GM12878 (cell line): Measurements from ENCODE around the gene HAGHL. TPM values are rescaled to one million over a fixed set of nuclear protein-coding genes. Genes with fewer than 3 reads are reported as not detected.

Source experiments
- ATAC-seq: fragments of 200-7000 bp; cut with Tn5 transposase; 3 replicates; pipeline ENCODE4 v1.9.1; 2020; ENCODE audit warnings: mild to moderate bottlenecking, moderate library complexity
- BruUV-seq: library from RNA; stranded (reverse); fragments of 400-500 nt; replicated peaks from 2 replicates; lab custom pipeline; 2021; lab: Mats Ljungman, UMichigan
- CTCF ChIA-PET: fragments of 300-600 bp; sonication (Branson Sonifier 250); formaldehyde crosslinking; extraction: SDS; loops from one replicate; lab custom pipeline; 2021; ENCODE audit warnings: inconsistent platforms; lab: Yijun Ruan, JAX
- POLR2A ChIA-PET: fragments of 350-600 bp; formaldehyde crosslinking; extraction: SDS; loops from one replicate; lab custom pipeline; 2021; ENCODE audit warnings: inconsistent platforms; lab: Charles Lee
- RAD21 ChIA-PET: fragments of 300-600 bp; sonication (Branson Sonifier 250); formaldehyde crosslinking; loops from one replicate; lab custom pipeline; 2023; ENCODE audit warnings: antibody characterized with exemption; ENCODE audit not compliant: unreplicated experiment; lab: Charles Lee
- SMC1A ChIA-PET: fragments of 300-600 bp; sonication (Branson Sonifier 250); formaldehyde crosslinking; loops from one replicate; lab custom pipeline; 2023; ENCODE audit not compliant: unreplicated experiment, uncharacterized antibody; lab: Charles Lee
- DNase-seq: peaks from one replicate; pipeline ENCODE4 v3.0.0-alpha.2; 2011; ENCODE audit warnings: low read depth, low spot score
- FAIRE-seq: peaks from 3 replicates; lab custom pipeline; 2011; peaks lifted over from hg19 to GRCh38; lab: Jason Lieb, UNC
- H2AFZ ChIP-seq: 2 replicates; pipeline ENCODE4 v1.6.0; 2011; ENCODE audit warnings: low read depth, low read length, control low read depth; ENCODE audit not compliant: control insufficient read depth
- H3K27ac ChIP-seq: 2 replicates; pipeline ENCODE4 v1.5.1; 2011; ENCODE audit warnings: control low read depth; ENCODE audit not compliant: control insufficient read depth, insufficient read depth
- H3K27me3 ChIP-seq, 2 experiments: replicated peaks in 1 of 2; 2 replicates each; pipeline versions ENCODE4 v1.6.0 to v1.6.1; 2011; ENCODE audit warnings: low read length in 1 of 2; ENCODE audit not compliant: control insufficient read depth in 2 of 2, insufficient read depth in 2 of 2
- H3K36me3 ChIP-seq, 2 experiments: 2 replicates each; pipeline ENCODE4 v1.5.1; 2011; ENCODE audit warnings: low read length in 1 of 2; ENCODE audit not compliant: control insufficient read depth in 2 of 2, insufficient read depth in 2 of 2
- H3K4me1 ChIP-seq: 2 replicates; pipeline ENCODE4 v1.6.1; 2011; ENCODE audit warnings: mild to moderate bottlenecking, low read length, moderate library complexity, mixed read lengths; ENCODE audit not compliant: control insufficient read depth, insufficient read depth
- H3K4me2 ChIP-seq: 2 replicates; pipeline ENCODE4 v1.6.0; 2011; ENCODE audit warnings: control low read depth; ENCODE audit not compliant: control insufficient read depth, insufficient read depth
- H3K4me3 ChIP-seq: fragments of 200-600 bp; sonication (generic); 2 replicates; pipeline ENCODE4 v1.5.1; 2016
- H3K79me2 ChIP-seq: 2 replicates; pipeline ENCODE4 v1.6.0; 2011; ENCODE audit warnings: low read length; ENCODE audit not compliant: control insufficient read depth, insufficient read depth
- H3K9ac ChIP-seq: 2 replicates; pipeline ENCODE4 v1.8.0; 2011; ENCODE audit warnings: low read length, control low read depth, mixed read lengths; ENCODE audit not compliant: control insufficient read depth, insufficient read depth
- H3K9me3 ChIP-seq: replicated peaks from 3 replicates; pipeline ENCODE4 v1.5.1; 2011; ENCODE audit warnings: mild to moderate bottlenecking, low read length; ENCODE audit not compliant: control insufficient read depth, insufficient read depth
- H4K20me1 ChIP-seq: 2 replicates; pipeline ENCODE4 v1.6.0; 2011; ENCODE audit not compliant: control insufficient read depth, insufficient read depth
- BCL11A ChIP-seq: IDR thresholded peaks from 2 replicates; pipeline ENCODE4 v1.6.1; 2011; ENCODE audit warnings: low read depth, low read length
- BRCA1 ChIP-seq: IDR thresholded peaks from 2 replicates; pipeline ENCODE4 v1.6.1; 2011; ENCODE audit warnings: low read depth, low read length, improper control_type of control experiment
- CEBPB ChIP-seq, 2 experiments: fragments of 150-350 bp in 1 of 2; IDR thresholded peaks; 2 replicates each; pipeline ENCODE4 v1.6.1; 2012 to 2014; ENCODE audit warnings: low read depth in 2 of 2, low read length in 2 of 2, borderline replicate concordance in 1 of 2, inconsistent platforms in 1 of 2
- EGR1 ChIP-seq, 2 experiments: IDR thresholded peaks; 1 replicate in 1 of 2; 2 replicates in 1 of 2; pipeline ENCODE4 v1.6.1; 2011 to 2012; ENCODE audit warnings: low read depth in 2 of 2, low read length in 2 of 2, borderline replicate concordance in 1 of 2, mild to moderate bottlenecking in 1 of 2, moderate library complexity in 1 of 2
- ELK1 ChIP-seq: IDR thresholded peaks from 2 replicates; pipeline ENCODE4 v1.6.1; 2012; ENCODE audit warnings: low read depth, low read length, improper control_type of control experiment
- FOXM1 ChIP-seq: IDR thresholded peaks from 2 replicates; pipeline ENCODE4 v1.6.1; 2012; ENCODE audit warnings: low read depth, mild to moderate bottlenecking, inconsistent platforms, low read length, moderate library complexity
- LARP7 ChIP-seq: fragments of 450-650 bp; IDR thresholded peaks from 2 replicates; pipeline ENCODE4 v1.6.1; 2017; ENCODE audit warnings: mild to moderate bottlenecking
- NFYB ChIP-seq: IDR thresholded peaks from 2 replicates; pipeline ENCODE4 v1.6.1; 2011; ENCODE audit warnings: low read depth, mild to moderate bottlenecking, low read length, improper control_type of control experiment, moderate library complexity; ENCODE audit not compliant: insufficient read depth
- NR2F1 ChIP-seq: fragments of 450-650 bp; conservative IDR thresholded peaks from 2 replicates; pipeline ENCODE4 v1.6.1; 2017; ENCODE audit warnings: mild to moderate bottlenecking
- POLR2A ChIP-seq: IDR thresholded peaks from 2 replicates; pipeline ENCODE4 v1.6.1; 2011; ENCODE audit warnings: low read depth, mild to moderate bottlenecking, low read length
- RAD21 ChIP-seq: IDR thresholded peaks from 2 replicates; pipeline ENCODE4 v1.6.1; 2011; ENCODE audit warnings: mild to moderate bottlenecking, low read depth, low read length, moderate library complexity; ENCODE audit not compliant: insufficient read depth
- SIX5 ChIP-seq: IDR thresholded peaks from 2 replicates; pipeline ENCODE4 v1.6.1; 2011; ENCODE audit warnings: mild to moderate bottlenecking, low read depth, low read length, moderate library complexity; ENCODE audit not compliant: severe bottlenecking
- ZBED1 ChIP-seq: IDR thresholded peaks from 2 replicates; pipeline ENCODE4 v1.6.1; 2016; ENCODE audit warnings: borderline replicate concordance
- ZNF24 ChIP-seq: fragments of 450-650 bp; IDR thresholded peaks from 2 replicates; pipeline ENCODE4 v1.6.1; 2017; ENCODE audit warnings: antibody characterized with exemption, mild to moderate bottlenecking
- WGBS: methylation state at CpG from one replicate; pipeline ENCODE4 v1.1.6; 2016; ENCODE audit warnings: low lambda C conversion rate; ENCODE audit not compliant: insufficient replicate concordance, insufficient coverage; ENCODE audit errors: missing lambda C conversion rate; 5-methylcytosine and 5-hydroxymethylcytosine counted together
- in situ Hi-C: fragments of 300-500 bp; cut with MboI; formaldehyde crosslinking; loops from 9 replicates; pipeline ENCODE4 v1.14.3; 2018; ENCODE audit warnings: mixed read lengths
- intact Hi-C: fragments of 100-400 bp; cut with micrococcal nuclease; formaldehyde crosslinking; loops from one replicate; pipeline ENCODE4 v1.14.2; 2022; ENCODE audit not compliant: unreplicated experiment
- polyA plus RNA-seq, 11 experiments: library from polyadenylated mRNA; depleted of rRNA in 4 of 11; unstranded in 6 of 11; stranded (reverse) in 5 of 11; fragments of >200 nt; fragmentation: Nextera tagmentation in 4 of 11; fragmentation: Illumina TruSeq in 1 of 11; extraction: Ambion mirVana in 4 of 11; extraction: Trizol in 1 of 11; gene quantifications; 1 replicate in 1 of 11; 2 replicates in 10 of 11; pipeline versions ENCODE4 v1.2.1 to v1.2.3, GENCODE V29; 2011 to 2016; ENCODE audit warnings: inconsistent platforms in 2 of 11, missing spikeins in 2 of 11, low read depth in 1 of 11
- total RNA-seq, 4 experiments: library from RNA; depleted of rRNA in 3 of 4; stranded (reverse); fragments of >200 nt in 3 of 4; fragmentation: Illumina TruSeq in 1 of 4; extraction: Trizol in 1 of 4; gene quantifications; 2 replicates each; pipeline versions ENCODE4 v1.2.1 to v1.2.3, GENCODE V29; 2013 to 2021
- TF ChIP-seq, protein P1 (sequence below): fragments of 450-650 bp; IDR thresholded peaks from 2 replicates; pipeline ENCODE4 v1.6.1; 2017; ENCODE audit warnings: borderline replicate concordance
- TF ChIP-seq, protein P2 (sequence below): IDR thresholded peaks from 2 replicates; pipeline ENCODE4 v1.6.1; 2011; ENCODE audit warnings: low read depth, low read length, improper control_type of control experiment, borderline replicate concordance
- TF ChIP-seq, protein P3 (sequence below): fragments of 450-650 bp; IDR thresholded peaks from 2 replicates; pipeline ENCODE4 v1.6.1; 2017; ENCODE audit warnings: mild to moderate bottlenecking, low read depth, inconsistent platforms; ENCODE audit not compliant: poor library complexity, severe bottlenecking

Gene HAGHL
- total and polyA plus RNA-seq, 10 of the 15 experiments (the other 5 are each of a cell fraction or from before 2014, with no cell fraction given), result 0.23 to 44.6 (median 16.4) TPM

GRCh38 chr16:724188-725040, 2.5 kb upstream of the HAGHL start:
- Histone ChIP-seq H3K27ac (no peak overlapping the region), H2AFZ (no peak overlapping the region), H3K4me1 (peaks cover 18% of the 10 kb centered on the region), H4K20me1 (no peaks in the 10 kb centered on the region), H3K27me3 (no peaks in the 10 kb centered on the region), H3K36me3 (no peaks in the 10 kb centered on the region; a peak in 1 of 4 replicates), H3K4me2 (no peak overlapping the region), H3K79me2 (no peaks in the 10 kb centered on the region; the same call in none of the 2 replicates), H3K9ac (no peak overlapping the region), H3K4me3 (no peak overlapping the region), H3K9me3 (no peaks in the 10 kb centered on the region)
- no peak for FAIRE-seq
- RAD21 ChIA-PET, result interaction anchor here (0.5 to 2.3 kb wide), 2 partner anchors 11 to 12 kb away, joined by 3 to 6 read pairs; no protein-coding TSS in a partner anchor
- CTCF ChIA-PET, result interaction anchor here (1.0 to 1.7 kb wide), 3 partner anchors 12 to 62 kb away, joined by 3 to 5 read pairs (median 3); no protein-coding TSS in a partner anchor
- no peak for ATAC-seq
- intact Hi-C loops, result no loop called here
- in situ Hi-C loops, result no loop called here
- POLR2A ChIA-PET, result interaction anchor here (0.5 to 6.3 kb wide), 2 partner anchors 14 to 157 kb away, joined by 3 to 60 read pairs; partner anchors contain the start of gene CIAO3
- DNase-seq, result no peak
- 50% methylated on average over 24 of the region's 29 CpGs for WGBS
- SMC1A ChIA-PET, result interaction anchor here (1.7 kb wide), 1 partner anchor 10 kb away, joined by 3 read pairs; the partner anchor contains the start of gene METRN
- no TSS peak for BruUV-seq
- TF ChIP-seq CEBPB (IDR thresholded peaks at IDR 0.05; ENCODE audit: borderline replicate concordance in 1 of 2, low read depth in 2 of 2, low read length in 2 of 2) (no peak), ELK1 (no peak), FOXM1 (no peak), SIX5 (no peak), RAD21 (no peak), BCL11A (no peak), POLR2A (no peak), EGR1 (IDR thresholded peaks at IDR 0.05; ENCODE audit: borderline replicate concordance in 1 of 2, low read depth in 2 of 2, low read length in 2 of 2) (no peak), BRCA1 (no peak), NR2F1 (no peak), ZBED1 (no peak), LARP7 (no peak), ZNF24 (no peak), NFYB (no peak)
- TF ChIP-seq, protein P1, sequence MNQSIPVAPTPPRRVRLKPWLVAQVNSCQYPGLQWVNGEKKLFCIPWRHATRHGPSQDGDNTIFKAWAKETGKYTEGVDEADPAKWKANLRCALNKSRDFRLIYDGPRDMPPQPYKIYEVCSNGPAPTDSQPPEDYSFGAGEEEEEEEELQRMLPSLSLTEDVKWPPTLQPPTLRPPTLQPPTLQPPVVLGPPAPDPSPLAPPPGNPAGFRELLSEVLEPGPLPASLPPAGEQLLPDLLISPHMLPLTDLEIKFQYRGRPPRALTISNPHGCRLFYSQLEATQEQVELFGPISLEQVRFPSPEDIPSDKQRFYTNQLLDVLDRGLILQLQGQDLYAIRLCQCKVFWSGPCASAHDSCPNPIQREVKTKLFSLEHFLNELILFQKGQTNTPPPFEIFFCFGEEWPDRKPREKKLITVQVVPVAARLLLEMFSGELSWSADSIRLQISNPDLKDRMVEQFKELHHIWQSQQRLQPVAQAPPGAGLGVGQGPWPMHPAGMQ, result no peak
- TF ChIP-seq, protein P2, sequence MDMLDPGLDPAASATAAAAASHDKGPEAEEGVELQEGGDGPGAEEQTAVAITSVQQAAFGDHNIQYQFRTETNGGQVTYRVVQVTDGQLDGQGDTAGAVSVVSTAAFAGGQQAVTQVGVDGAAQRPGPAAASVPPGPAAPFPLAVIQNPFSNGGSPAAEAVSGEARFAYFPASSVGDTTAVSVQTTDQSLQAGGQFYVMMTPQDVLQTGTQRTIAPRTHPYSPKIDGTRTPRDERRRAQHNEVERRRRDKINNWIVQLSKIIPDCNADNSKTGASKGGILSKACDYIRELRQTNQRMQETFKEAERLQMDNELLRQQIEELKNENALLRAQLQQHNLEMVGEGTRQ, result no peak
- TF ChIP-seq, protein P3, sequence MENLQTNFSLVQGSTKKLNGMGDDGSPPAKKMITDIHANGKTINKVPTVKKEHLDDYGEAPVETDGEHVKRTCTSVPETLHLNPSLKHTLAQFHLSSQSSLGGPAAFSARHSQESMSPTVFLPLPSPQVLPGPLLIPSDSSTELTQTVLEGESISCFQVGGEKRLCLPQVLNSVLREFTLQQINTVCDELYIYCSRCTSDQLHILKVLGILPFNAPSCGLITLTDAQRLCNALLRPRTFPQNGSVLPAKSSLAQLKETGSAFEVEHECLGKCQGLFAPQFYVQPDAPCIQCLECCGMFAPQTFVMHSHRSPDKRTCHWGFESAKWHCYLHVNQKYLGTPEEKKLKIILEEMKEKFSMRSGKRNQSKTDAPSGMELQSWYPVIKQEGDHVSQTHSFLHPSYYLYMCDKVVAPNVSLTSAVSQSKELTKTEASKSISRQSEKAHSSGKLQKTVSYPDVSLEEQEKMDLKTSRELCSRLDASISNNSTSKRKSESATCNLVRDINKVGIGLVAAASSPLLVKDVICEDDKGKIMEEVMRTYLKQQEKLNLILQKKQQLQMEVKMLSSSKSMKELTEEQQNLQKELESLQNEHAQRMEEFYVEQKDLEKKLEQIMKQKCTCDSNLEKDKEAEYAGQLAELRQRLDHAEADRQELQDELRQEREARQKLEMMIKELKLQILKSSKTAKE, result no peak
